IPS-11a (cell line): ENCODE measurements around the gene CDC26.
A peak's percentile ranks its signal among the peaks of the same experiment; 100 is the strongest.

Source experiments
- H3K4me3 ChIP-seq: one replicate; pipeline ENCODE4 v1.5.1; 2013; ENCODE audit warnings: low read depth, low read length, control low read depth

Gene CDC26

GRCh38 chr9:113275157-113276131, at the start of gene CDC26, which contains the start of gene PRPF4:
CDC26 (minus strand) TSS chr9:113275572; CDS start chr9:113272507, 3,065 bp downstream.
PRPF4 (plus strand) TSS chr9:113275658; CDS start chr9:113275744, 86 bp downstream.
- H3K4me3 ChIP-seq, result peak within 1 kb of the TSS; percentile 96

DNA sequence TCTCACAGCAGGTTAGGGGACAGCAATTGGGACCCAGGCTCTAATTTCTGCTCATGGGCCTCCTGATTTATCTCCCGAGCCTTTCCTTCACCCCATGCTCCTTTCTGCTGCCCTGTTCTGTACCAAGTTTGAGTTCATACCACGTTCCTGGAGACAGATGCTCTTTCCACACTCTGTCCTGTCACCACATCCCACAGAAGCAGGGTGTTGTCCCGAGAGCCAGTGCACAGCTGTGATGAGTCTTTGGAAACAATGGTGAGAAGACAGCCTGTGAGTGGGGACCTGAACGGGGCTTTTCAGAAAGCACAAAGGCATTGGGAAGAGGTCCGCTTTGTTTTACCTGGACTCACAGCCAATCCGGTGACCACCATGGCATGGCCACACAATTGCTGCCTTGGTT, 47.3 kb upstream of the CDC26 start:
- no peak overlapping the region for H3K4me3 ChIP-seq

- H3K4me3 ChIP-seq, result no peak overlapping the region
Observed at GRCh38 chr9:113320051-113320450, 44.7 kb upstream of the CDC26 start.

GRCh38 chr9:113319054-113319453, 43.7 kb upstream of the CDC26 start:
- H3K4me3 ChIP-seq, result no peak overlapping the region

DNA sequence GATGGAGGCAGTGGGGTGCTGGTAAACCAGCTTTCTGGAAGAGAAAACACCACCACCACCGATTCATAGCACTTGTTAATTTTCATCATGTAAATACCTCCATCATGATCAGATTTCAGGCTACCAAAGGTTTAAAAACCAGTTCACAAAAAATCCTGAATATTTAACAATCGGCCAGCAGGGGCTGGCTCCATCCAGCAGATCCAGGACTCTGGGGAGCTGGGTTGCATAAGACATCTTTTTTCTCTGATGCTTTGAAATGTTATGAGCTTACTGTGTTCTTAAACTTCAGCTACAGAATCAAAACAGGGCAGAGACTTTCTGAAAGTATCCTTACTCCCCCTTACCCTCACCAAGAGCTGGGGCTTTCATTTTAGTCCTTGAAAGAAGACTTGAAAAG, 42.4 kb upstream of the CDC26 start:
- no peak overlapping the region for H3K4me3 ChIP-seq

DNA sequence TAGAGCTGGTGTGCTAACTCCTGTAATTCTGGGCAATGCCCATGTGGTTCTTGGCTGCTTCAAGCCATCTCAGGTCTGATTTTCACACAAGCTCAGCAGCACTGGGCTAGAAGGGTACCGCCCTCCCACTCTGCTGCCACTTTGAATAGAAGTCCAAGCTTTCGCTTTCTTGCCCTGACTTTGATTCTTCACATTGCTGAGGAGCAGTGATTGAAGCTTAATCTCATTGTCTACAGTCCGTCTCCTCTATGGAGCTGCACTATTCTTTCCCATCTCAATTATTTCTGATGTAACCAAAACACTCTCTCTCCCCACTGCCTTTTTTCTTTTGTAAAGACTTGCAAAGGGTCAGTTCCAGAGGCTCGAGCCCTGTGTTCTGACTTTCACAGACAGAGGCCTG, 40.7 kb upstream of the CDC26 start:
- H3K4me3 ChIP-seq, result no peak overlapping the region

GRCh38 chr9:113315231-113315630, 39.9 kb upstream of the CDC26 start:
- H3K4me3 ChIP-seq, result no peak overlapping the region

DNA sequence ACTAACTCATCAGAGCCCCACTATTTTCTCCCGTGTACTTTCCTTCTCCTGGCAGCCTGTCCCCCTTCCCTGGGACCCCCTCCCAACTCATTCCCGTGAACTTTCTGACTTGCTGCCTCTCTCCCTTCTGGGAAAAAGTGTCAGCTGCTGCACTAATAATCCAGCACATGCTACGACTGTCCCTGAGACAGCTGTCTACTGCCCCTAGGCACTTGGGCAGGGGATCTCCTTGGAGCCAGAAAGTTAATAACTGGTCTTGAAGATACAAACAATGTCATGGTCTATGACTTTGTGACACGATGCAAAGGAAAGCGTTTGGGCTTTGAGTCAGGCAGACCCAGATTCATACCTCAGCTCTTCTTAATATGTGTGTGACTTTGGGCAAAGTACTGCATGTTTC, 37.9 kb upstream of the CDC26 start:
- no peak overlapping the region for H3K4me3 ChIP-seq

- H3K4me3 ChIP-seq, result no peak overlapping the region
Observed at GRCh38 chr9:113311961-113312360, 36.6 kb upstream of the CDC26 start.

- H3K4me3 ChIP-seq, result no peak overlapping the region
Observed at GRCh38 chr9:113310538-113310937, 35.2 kb upstream of the CDC26 start.

- no peak overlapping the region for H3K4me3 ChIP-seq
Observed at GRCh38 chr9:113309204-113309813, 33.9 kb upstream of the CDC26 start.

- no peak overlapping the region for H3K4me3 ChIP-seq
Observed at GRCh38 chr9:113307396-113307975, 32.1 kb upstream of the CDC26 start.

- H3K4me3 ChIP-seq, result no peak overlapping the region
Observed at GRCh38 chr9:113306566-113306965, 31.2 kb upstream of the CDC26 start.

DNA sequence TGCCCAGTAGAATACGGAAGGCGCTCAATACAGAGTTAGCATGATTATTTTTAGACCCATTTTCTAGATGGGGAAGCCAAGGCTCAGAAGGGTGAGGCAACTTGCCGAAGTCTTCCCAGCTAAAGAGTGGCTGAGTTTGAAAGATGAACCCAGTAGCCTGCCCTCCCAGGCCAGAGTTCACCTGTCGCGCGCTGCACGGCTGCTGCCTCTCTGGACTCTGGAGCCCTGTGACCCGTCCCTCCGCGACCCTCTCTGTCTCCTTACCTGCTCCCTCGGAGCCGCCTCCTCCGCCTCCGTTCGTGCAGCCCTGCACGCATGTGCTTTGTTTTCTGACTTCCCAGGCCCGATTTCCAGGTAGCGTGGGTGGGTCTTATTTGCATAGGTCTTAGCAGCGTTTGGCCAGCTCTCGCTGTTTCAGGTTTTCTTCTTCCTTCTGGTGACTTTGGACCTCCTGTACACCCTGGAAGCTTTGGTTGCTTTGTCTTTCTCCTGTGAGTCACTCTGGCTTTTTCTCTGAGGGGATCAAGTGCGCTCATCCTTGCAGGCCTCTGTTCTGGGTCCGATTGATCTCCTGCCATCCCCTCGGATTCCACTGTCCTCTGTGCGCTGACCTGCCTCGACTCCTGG, 27.5 kb upstream of the CDC26 start, which contains the start of gene RNF183:
RNF183 (minus strand) TSS at position 585 of the 627 bp plus-strand sequence. CDS start 5,192 bp downstream, outside the sequence.
- no peak within 1 kb of the TSS for H3K4me3 ChIP-seq

- no peak overlapping the region for H3K4me3 ChIP-seq
Observed at GRCh38 chr9:113301548-113301947, 26.2 kb upstream of the CDC26 start.

DNA sequence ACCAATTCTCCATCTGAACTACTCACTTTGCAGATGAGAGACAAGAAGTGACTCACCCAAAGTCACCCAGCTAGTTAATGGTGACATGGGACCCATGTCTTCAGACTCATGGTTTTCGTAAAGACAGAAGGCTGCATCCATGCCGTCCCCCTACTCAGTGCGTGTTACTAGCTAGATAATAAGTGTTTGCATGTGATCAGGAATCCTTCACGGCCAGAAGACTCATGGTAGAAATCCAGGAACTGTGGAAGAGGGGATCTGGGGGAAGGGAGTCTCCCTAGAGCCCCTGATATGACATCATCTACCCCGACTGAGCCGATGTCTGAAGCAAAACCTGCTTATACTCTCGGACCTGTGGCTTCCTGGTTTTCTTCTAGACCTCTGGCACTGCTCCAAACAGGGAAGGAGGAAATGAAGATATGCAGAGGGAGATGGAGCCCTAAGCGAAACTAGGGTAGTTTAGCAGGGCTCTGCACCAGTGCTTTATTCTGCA, 24.5 kb upstream of the CDC26 start:
- H3K4me3 ChIP-seq, result no peak overlapping the region

DNA sequence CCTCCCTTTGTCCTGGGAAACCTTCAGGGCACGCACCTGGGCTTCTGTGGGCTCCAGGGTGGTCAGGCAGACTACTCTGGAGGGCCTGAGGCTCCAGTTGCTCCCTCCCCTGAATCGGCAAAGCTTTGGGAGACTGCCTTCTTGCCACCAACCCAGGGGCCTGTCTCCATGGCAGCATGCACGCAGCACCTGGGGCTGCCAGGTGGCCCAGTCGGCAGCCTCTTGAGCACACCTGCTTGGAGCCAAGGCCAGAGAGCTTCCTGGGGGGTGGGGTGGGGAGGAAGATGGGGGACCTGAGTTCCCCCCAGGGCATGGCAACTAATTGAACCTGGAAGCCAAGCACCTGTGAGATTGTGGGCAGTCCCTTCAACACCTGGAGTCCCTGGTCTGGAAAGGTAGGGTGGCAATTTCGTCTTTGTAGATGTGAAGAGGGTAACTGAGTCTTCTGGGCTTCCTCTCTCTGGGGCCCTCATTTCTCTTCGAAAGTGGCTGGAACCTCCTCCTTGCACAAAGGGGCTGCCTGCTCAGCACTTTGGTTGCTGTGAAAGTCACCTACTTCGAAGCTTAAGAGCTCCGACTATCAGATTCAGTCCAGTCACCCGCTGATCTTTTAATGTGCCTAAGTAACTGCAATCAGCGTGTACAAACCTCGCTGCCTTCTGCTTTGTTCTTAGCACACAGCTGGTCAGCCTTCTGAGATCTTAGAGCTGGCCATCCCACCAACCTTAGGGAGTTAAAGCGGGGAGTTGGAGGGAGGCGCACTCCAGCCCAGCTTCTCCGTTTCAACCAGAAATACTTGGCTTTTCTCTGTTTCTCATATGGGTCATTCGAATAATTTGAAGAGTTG, 23.8 kb upstream of the CDC26 start:
- H3K4me3 ChIP-seq, result no peak overlapping the region

DNA sequence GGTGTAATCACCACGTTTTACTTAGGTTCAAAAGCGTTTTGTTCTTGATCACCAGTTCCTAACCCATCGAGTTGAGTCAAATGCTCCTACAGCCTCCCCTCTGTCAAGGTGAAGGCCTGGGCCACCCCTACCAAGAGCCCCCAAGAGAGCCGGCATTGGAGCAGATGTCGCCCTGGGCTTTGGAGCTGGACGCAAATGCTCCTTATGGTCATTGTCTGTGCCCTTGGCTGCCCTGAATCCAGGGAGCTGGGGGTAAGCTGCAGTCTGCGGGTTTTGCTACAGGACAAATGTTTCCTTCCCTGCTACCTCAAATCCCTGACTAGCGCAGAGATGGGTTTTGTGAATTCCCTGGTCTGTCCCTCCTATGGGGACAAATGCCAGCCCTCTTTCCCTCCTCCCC, 22.9 kb upstream of the CDC26 start:
- H3K4me3 ChIP-seq, result no peak overlapping the region

DNA sequence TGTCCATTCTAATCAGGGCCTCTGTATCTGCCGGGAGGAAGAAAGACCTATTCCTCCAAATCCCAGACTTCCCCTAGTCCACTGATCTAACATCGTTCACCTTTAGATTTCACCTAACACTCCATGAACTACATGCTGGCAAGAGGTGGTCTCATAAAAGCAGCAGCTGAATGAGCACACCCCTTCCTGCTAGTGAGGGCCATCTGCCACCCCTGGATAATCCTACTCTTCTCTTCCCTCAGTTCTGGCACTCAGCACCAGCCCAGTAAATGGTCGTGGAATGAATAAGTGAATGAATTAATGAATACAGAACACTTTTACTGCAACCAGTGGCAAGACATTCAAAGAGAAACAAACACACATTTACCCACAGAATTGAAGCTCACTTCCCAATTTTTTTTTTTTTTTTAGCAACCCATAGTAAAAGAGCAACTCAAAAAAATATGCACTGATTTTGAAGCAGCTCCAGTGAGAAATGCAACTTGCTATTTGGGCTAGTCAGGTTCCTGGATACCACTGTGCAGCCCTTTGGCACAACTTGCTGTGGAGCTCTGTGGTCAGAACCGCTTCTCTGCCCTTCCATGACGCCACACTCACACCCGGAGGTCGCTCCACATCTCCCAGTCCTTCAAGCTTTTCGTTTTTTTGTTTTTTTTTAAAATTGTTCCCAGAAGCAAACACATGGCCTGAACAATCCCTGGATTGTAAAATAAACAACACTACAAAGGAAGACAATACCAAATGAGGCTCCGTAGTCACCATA, 21.6 kb upstream of the CDC26 start:
- H3K4me3 ChIP-seq, result no peak overlapping the region
